Upper lobe of left lung (tissue), 6 donors: ENCODE results near the gene CRACDL. TPM values are rescaled to one million over a fixed set of nuclear protein-coding genes. Genes with fewer than 3 reads are reported as not detected.

Experiments
- ATAC-seq, 2 donors: fragments of 200-7000 bp; cut with Tn5 transposase; one replicate each; pipeline ENCODE4 v1.9.1; 2022; ENCODE audit warnings: mild to moderate bottlenecking in 2 of 2, moderate library complexity in 2 of 2; ENCODE audit not compliant: low FRiP score in 2 of 2
- DNase-seq, 2 donors: peaks; one replicate each; pipeline ENCODE4 v3.0.0-alpha.2; 2019 to 2020
- H3K27ac ChIP-seq, 4 donors: fragments of 200-600 bp; sonication (generic); one replicate each; pipeline ENCODE4 v1.5.1; 2016 to 2019
- H3K27me3 ChIP-seq, 4 donors: fragments of 200-600 bp; sonication (generic); one replicate each; pipeline ENCODE4 v1.5.1; 2017 to 2019
- H3K36me3 ChIP-seq, 4 donors: fragments of 200-600 bp; sonication (generic); one replicate each; pipeline ENCODE4 v1.5.1; 2016 to 2019
- H3K4me1 ChIP-seq, 4 donors: fragments of 200-600 bp; sonication (generic); one replicate each; pipeline ENCODE4 v1.5.1; 2018 to 2019
- H3K4me3 ChIP-seq, 4 donors: fragments of 200-600 bp; sonication (generic); one replicate each; pipeline ENCODE4 v1.5.1; 2017 to 2019; ENCODE audit warnings: mild to moderate bottlenecking in 2 of 4, moderate library complexity in 1 of 4
- H3K9me3 ChIP-seq, 4 donors: fragments of 200-600 bp; sonication (generic); one replicate each; pipeline ENCODE4 v1.5.1; 2018 to 2019
- EP300 ChIP-seq, 4 donors: sonication (generic); formaldehyde crosslinking; IDR thresholded peaks; one replicate each; pipeline ENCODE4 v1.5.1; 2017; ENCODE audit warnings: antibody characterized with exemption in 4 of 4, control low read depth in 2 of 4
- POLR2A ChIP-seq, 4 donors: fragments of 450-650 bp; IDR thresholded peaks; one replicate each; pipeline ENCODE4 v1.5.1; 2016 to 2017; ENCODE audit warnings: antibody characterized with exemption in 4 of 4, mild to moderate bottlenecking in 2 of 4
- POLR2AphosphoS5 ChIP-seq, 2 donors: sonication (generic); formaldehyde crosslinking; IDR thresholded peaks; one replicate each; pipeline ENCODE4 v1.5.1; 2017; ENCODE audit warnings: antibody characterized with exemption in 2 of 2
- WGBS, 2 donors: methylation state at CpG; one replicate each; pipeline ENCODE4 v1.1.5; 2017 to 2018; 5-methylcytosine and 5-hydroxymethylcytosine counted together
- total RNA-seq, 6 donors: library from RNA; depleted of rRNA in 4 of 6; stranded (reverse); fragments of >200 nt in 4 of 6; gene quantifications; one replicate each; pipeline versions ENCODE4 v1.1.0 to v1.2.1, GENCODE V29; 2016 to 2021
- TF ChIP-seq, protein P1 (sequence below), 6 experiments: fragments of 450-650 bp in 4 of 6; fragments of 200-600 bp in 2 of 6; sonication (generic) in 2 of 6; IDR thresholded peaks; one replicate each; pipeline ENCODE4 v1.5.1; 2016 to 2019; ENCODE audit warnings: antibody characterized with exemption in 6 of 6
- donor health status: DM: no; HTN: no; CAD: no; lungs with moderate emphysema.
- donor health status: DM: no; HTN: yes; CAD: no; lungs with severe emphysema.

CRACDL gene
- total RNA-seq, 6 donors from 2014 or later = 14.6 to 33.4 (median 20.2) TPM

GRCh38 chr2:98932778-98933343 lies 3.2 kb downstream of the CRACDL start:
- Histone ChIP-seq H3K9me3 (no peaks in the 10 kb centered on the region), H3K36me3 (no peaks in the 10 kb centered on the region), H3K4me1 (peaks cover 19 to 23% (median 21%) of the 10 kb centered on the region in 4 donors), H3K27ac (no peak overlapping the region), H3K27me3 (peaks cover 0 to 15% (median 11%) of the 10 kb centered on the region in 4 donors), H3K4me3 (no peak overlapping the region)
- TF ChIP-seq POLR2A (IDR thresholded peaks at IDR 0.05) (no peak), POLR2AphosphoS5 (IDR thresholded peaks at IDR 0.05) (no peak), EP300 (IDR thresholded peaks at IDR 0.05) (no peak)
- TF ChIP-seq, protein P1, sequence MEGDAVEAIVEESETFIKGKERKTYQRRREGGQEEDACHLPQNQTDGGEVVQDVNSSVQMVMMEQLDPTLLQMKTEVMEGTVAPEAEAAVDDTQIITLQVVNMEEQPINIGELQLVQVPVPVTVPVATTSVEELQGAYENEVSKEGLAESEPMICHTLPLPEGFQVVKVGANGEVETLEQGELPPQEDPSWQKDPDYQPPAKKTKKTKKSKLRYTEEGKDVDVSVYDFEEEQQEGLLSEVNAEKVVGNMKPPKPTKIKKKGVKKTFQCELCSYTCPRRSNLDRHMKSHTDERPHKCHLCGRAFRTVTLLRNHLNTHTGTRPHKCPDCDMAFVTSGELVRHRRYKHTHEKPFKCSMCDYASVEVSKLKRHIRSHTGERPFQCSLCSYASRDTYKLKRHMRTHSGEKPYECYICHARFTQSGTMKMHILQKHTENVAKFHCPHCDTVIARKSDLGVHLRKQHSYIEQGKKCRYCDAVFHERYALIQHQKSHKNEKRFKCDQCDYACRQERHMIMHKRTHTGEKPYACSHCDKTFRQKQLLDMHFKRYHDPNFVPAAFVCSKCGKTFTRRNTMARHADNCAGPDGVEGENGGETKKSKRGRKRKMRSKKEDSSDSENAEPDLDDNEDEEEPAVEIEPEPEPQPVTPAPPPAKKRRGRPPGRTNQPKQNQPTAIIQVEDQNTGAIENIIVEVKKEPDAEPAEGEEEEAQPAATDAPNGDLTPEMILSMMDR (IDR thresholded peaks at IDR 0.05) = no peak
- ATAC-seq (no peak), DNase-seq (peak in 1 of 2 donors; percentile 37)
- 88 to 90% methylated on average over 10 of the region's 10 CpGs for WGBS, 2 donors

- no peaks in the 10 kb centered on the region for H3K36me3 ChIP-seq
- ATAC-seq (no peak), DNase-seq (peak in 1 of 2 donors; percentile 36)
- TF ChIP-seq, protein P1 (IDR thresholded peaks at IDR 0.05) = no peak
- TF ChIP-seq POLR2A (IDR thresholded peaks at IDR 0.05) = no peak
- no peak for TF ChIP-seq POLR2AphosphoS5 (IDR thresholded peaks at IDR 0.05)
- no peak for TF ChIP-seq EP300 (IDR thresholded peaks at IDR 0.05)
- H3K27me3 ChIP-seq = peaks cover 0 to 15% (median 11%) of the 10 kb centered on the region in 4 donors
- H3K4me1 ChIP-seq = peaks cover 18 to 22% (median 21%) of the 10 kb centered on the region in 4 donors
- no peaks in the 10 kb centered on the region for H3K9me3 ChIP-seq
- WGBS, 2 donors = 83 to 95% methylated on average over 8 of the region's 8 CpGs
- no peak overlapping the region for H3K4me3 ChIP-seq
- no peak overlapping the region for H3K27ac ChIP-seq
These were observed 3.9 kb downstream of the CRACDL start for GRCh38 chr2:98932164-98932563.

- Histone ChIP-seq H3K4me3 (no peak overlapping the region), H3K4me1 (peaks cover 13 to 16% (median 15%) of the 10 kb centered on the region in 4 donors), H3K27me3 (peaks cover 0 to 12% (median 6%) of the 10 kb centered on the region in 4 donors), H3K9me3 (no peaks in the 10 kb centered on the region), H3K36me3 (no peaks in the 10 kb centered on the region), H3K27ac (no peak overlapping the region)
- DNase-seq (no peak), ATAC-seq (no peak)
- WGBS, 2 donors = 65 to 67% methylated on average over 3 of the region's 3 CpGs
- TF ChIP-seq POLR2A (IDR thresholded peaks at IDR 0.05) = no peak
- no peak for TF ChIP-seq EP300 (IDR thresholded peaks at IDR 0.05)
- TF ChIP-seq POLR2AphosphoS5 (IDR thresholded peaks at IDR 0.05) = no peak
- TF ChIP-seq, protein P1 (IDR thresholded peaks at IDR 0.05) = no peak
These were observed 4.4 kb downstream of the CRACDL start for GRCh38 chr2:98931596-98931995.

GRCh38 chr2:98929920-98930319 lies 6.1 kb downstream of the CRACDL start:
- Histone ChIP-seq H3K4me3 (no peak overlapping the region), H3K27ac (no peak overlapping the region), H3K36me3 (no peaks in the 10 kb centered on the region), H3K27me3 (no peaks in the 10 kb centered on the region), H3K9me3 (no peaks in the 10 kb centered on the region), H3K4me1 (peaks cover 0 to 1% (median 0%) of the 10 kb centered on the region in 4 donors)
- TF ChIP-seq POLR2AphosphoS5 (IDR thresholded peaks at IDR 0.05) (no peak), EP300 (IDR thresholded peaks at IDR 0.05) (no peak)
- TF ChIP-seq, protein P1 (IDR thresholded peaks at IDR 0.05) = no peak
- 91 to 93% methylated on average over 15 of the region's 15 CpGs for WGBS, 2 donors
- ATAC-seq = no peak
- DNase-seq = no peak

- ATAC-seq (no peak), DNase-seq (no peak)
- Histone ChIP-seq H3K4me1 (no peaks in the 10 kb centered on the region), H3K9me3 (no peaks in the 10 kb centered on the region), H3K27me3 (no peaks in the 10 kb centered on the region), H3K27ac (no peak overlapping the region), H3K36me3 (no peaks in the 10 kb centered on the region), H3K4me3 (no peak overlapping the region)
- 90 to 91% methylated on average over 6 to 10 of the region's 10 CpGs for WGBS, 2 donors
- no peak for TF ChIP-seq POLR2A (IDR thresholded peaks at IDR 0.05)
- no peak for TF ChIP-seq POLR2AphosphoS5 (IDR thresholded peaks at IDR 0.05)
- TF ChIP-seq, protein P1 (IDR thresholded peaks at IDR 0.05) = no peak
- TF ChIP-seq EP300 (IDR thresholded peaks at IDR 0.05) = no peak
These were observed 7.8 kb downstream of the CRACDL start for GRCh38 chr2:98928242-98928641.
